ENCODE measurements around the gene INKA1. TPM values are rescaled to one million over a fixed set of nuclear protein-coding genes. Genes with fewer than 3 reads are reported as not detected.
"Not testable (repeated sequence)": the region's sequence is repeated elsewhere in the genome, so short reads cannot be mapped to it uniquely, and the experiment has no call there.

The INKA1 gene
- total and polyA plus RNA-seq, 2 donors (not counting 1 experiment from before 2014, with no cell fraction given), result 6.5 to 7.3 TPM

GRCh38 chr3:49779358-49780079 lies 23.5 kb upstream of the INKA1 start:
- Histone ChIP-seq H3K9ac (ENCODE audit: insufficient read depth, low read length) (no peak overlapping the region), H3K4me2 (ENCODE audit: extremely low read depth, insufficient read depth, low read length) (no peak overlapping the region), H3K27me3 (ENCODE audit: control insufficient read depth, insufficient read depth, low read length) (no peaks in the 10 kb centered on the region), H2AFZ (ENCODE audit: low read length) (no peak overlapping the region), H3K4me3 (replicated peaks in 1 of 4; ENCODE audit: control extremely low read depth in 1 of 4, insufficient read depth in 1 of 4, low read depth in 3 of 4, low read length in 4 of 4) (no peak overlapping the region), H3K36me3 (ENCODE audit: control insufficient read depth, insufficient read depth, low read length) (peaks cover 4% of the 10 kb centered on the region), H3K9me3 (ENCODE audit: control insufficient read depth, insufficient read depth, low read depth, low read length) (no peaks in the 10 kb centered on the region), H4K20me1 (ENCODE audit: control insufficient read depth, extremely low read depth, insufficient read depth, low read length) (no peaks in the 10 kb centered on the region), H3K27ac (ENCODE audit: insufficient read depth, low read length) (no peak overlapping the region), H3K4me1 (ENCODE audit: control insufficient read depth, extremely low read depth, insufficient read depth, low read length) (no peaks in the 10 kb centered on the region), H3K79me2 (ENCODE audit: control insufficient read depth, insufficient read depth, low read length) (peaks cover 72% of the 10 kb centered on the region)
- TF ChIP-seq CTCF (conservative IDR thresholded peaks at IDR 0.05 in 1 of 2, IDR thresholded peaks at IDR 0.05 in 1 of 2; ENCODE audit: low read depth in 1 of 2, low read length in 2 of 2) (no peak), EZH2 (IDR thresholded peaks at IDR 0.05; ENCODE audit: low read length, missing control alignments) (no peak)
- DNase-seq (ENCODE audit: low read depth in 2 of 2), result no peak

GRCh38 chr3:49780080-49780974 lies 22.7 kb upstream of the INKA1 start:
- no peak overlapping the region for H3K4me3 ChIP-seq (replicated peaks in 1 of 4; ENCODE audit: control extremely low read depth in 1 of 4, insufficient read depth in 1 of 4, low read depth in 3 of 4, low read length in 4 of 4)
- H3K9me3 ChIP-seq (ENCODE audit: control insufficient read depth, insufficient read depth, low read depth, low read length), result no peaks in the 10 kb centered on the region
- no peak overlapping the region for H2AFZ ChIP-seq (ENCODE audit: low read length)
- H4K20me1 ChIP-seq (ENCODE audit: control insufficient read depth, extremely low read depth, insufficient read depth, low read length), result no peaks in the 10 kb centered on the region
- H3K36me3 ChIP-seq (ENCODE audit: control insufficient read depth, insufficient read depth, low read length), result peaks cover 4% of the 10 kb centered on the region
- peaks cover 3% of the 10 kb centered on the region for H3K4me1 ChIP-seq (ENCODE audit: control insufficient read depth, extremely low read depth, insufficient read depth, low read length)
- peak in 1 of 2 donors; percentile 33 for DNase-seq (ENCODE audit: low read depth in 2 of 2)
- H3K79me2 ChIP-seq (ENCODE audit: control insufficient read depth, insufficient read depth, low read length), result peaks cover 74% of the 10 kb centered on the region
- H3K27ac ChIP-seq (ENCODE audit: insufficient read depth, low read length), result no peak overlapping the region
- no peak for TF ChIP-seq CTCF (conservative IDR thresholded peaks at IDR 0.05 in 1 of 2, IDR thresholded peaks at IDR 0.05 in 1 of 2; ENCODE audit: low read depth in 1 of 2, low read length in 2 of 2)
- TF ChIP-seq EZH2 (IDR thresholded peaks at IDR 0.05; ENCODE audit: low read length, missing control alignments), result no peak
- no peak overlapping the region for H3K4me2 ChIP-seq (ENCODE audit: extremely low read depth, insufficient read depth, low read length)
- no peak overlapping the region for H3K9ac ChIP-seq (ENCODE audit: insufficient read depth, low read length)
- no peaks in the 10 kb centered on the region for H3K27me3 ChIP-seq (ENCODE audit: control insufficient read depth, insufficient read depth, low read length)

GRCh38 chr3:49780975-49781365 lies 22.1 kb upstream of the INKA1 start:
- H3K79me2 ChIP-seq (ENCODE audit: control insufficient read depth, insufficient read depth, low read length), result peaks cover 75% of the 10 kb centered on the region
- H3K9ac ChIP-seq (ENCODE audit: insufficient read depth, low read length); H3K4me2 ChIP-seq (ENCODE audit: extremely low read depth, insufficient read depth, low read length); H3K9me3 ChIP-seq (ENCODE audit: control insufficient read depth, insufficient read depth, low read depth, low read length); H2AFZ ChIP-seq (ENCODE audit: low read length); H3K4me1 ChIP-seq (ENCODE audit: control insufficient read depth, extremely low read depth, insufficient read depth, low read length); H3K4me3 ChIP-seq (replicated peaks in 1 of 4; ENCODE audit: control extremely low read depth in 1 of 4, insufficient read depth in 1 of 4, low read depth in 3 of 4, low read length in 4 of 4); H3K27me3 ChIP-seq (ENCODE audit: control insufficient read depth, insufficient read depth, low read length); DNase-seq (ENCODE audit: low read depth in 2 of 2); H3K36me3 ChIP-seq (ENCODE audit: control insufficient read depth, insufficient read depth, low read length); H3K27ac ChIP-seq (ENCODE audit: insufficient read depth, low read length); H4K20me1 ChIP-seq (ENCODE audit: control insufficient read depth, extremely low read depth, insufficient read depth, low read length): not testable (repeated sequence)

Measured in fibroblast of lung (primary cell).